HCT116 (cell line): ENCODE data around the gene ITIH6. TPM values are rescaled to one million over a fixed set of nuclear protein-coding genes. Genes with fewer than 3 reads are reported as not detected.

Experiments used
- ATAC-seq: fragments of 200-7000 bp; cut with Tn5 transposase; 2 replicates; pipeline ENCODE4 v1.9.1; 2020; ENCODE audit warnings: mild to moderate bottlenecking, moderate library complexity
- BruUV-seq: library from RNA; stranded (reverse); fragments of 400-500 nt; replicated peaks from 2 replicates; lab custom pipeline; 2021; lab: Mats Ljungman, UMichigan
- CTCF ChIA-PET: fragments of 300-600 bp; sonication (Branson Sonifier 250); formaldehyde crosslinking; loops from one replicate; lab custom pipeline; 2021; ENCODE audit warnings: antibody characterized with exemption; lab: Charles Lee
- POLR2A ChIA-PET: fragments of 300-600, 350-600 bp; sonication (Branson Sonifier 250); formaldehyde crosslinking; loops from one replicate; lab custom pipeline; 2021; ENCODE audit warnings: antibody characterized with exemption; lab: Charles Lee
- RAD21 ChIA-PET, 2 experiments: fragments of 300-600 bp; sonication (Branson Sonifier 250); formaldehyde crosslinking; loops; one replicate each; lab custom pipeline; 2023; ENCODE audit warnings: low total read pairs in 2 of 2; ENCODE audit not compliant: uncharacterized antibody in 2 of 2, unreplicated experiment in 2 of 2, low non-redundant PET in 1 of 2; lab: Charles Lee
- DNase-seq: peaks from one replicate; pipeline ENCODE4 v3.0.0-alpha.2; 2010; ENCODE audit warnings: low read depth, low spot score
- H2AFZ ChIP-seq: fragments of 200-600 bp; shearing (Covaris generic), sonication (generic); 2 replicates; pipeline ENCODE4 v1.6.1; 2017; ENCODE audit warnings: low read depth, mixed run types, mixed read lengths, antibody characterized with exemption, low read length; ENCODE audit not compliant: poor library complexity, severe bottlenecking
- H3K27ac ChIP-seq: 2 replicates; pipeline ENCODE4 v1.5.1; 2012; ENCODE audit warnings: low read depth, low read length
- H3K27me3 ChIP-seq: fragments of 200-600 bp; sonication (generic); 2 replicates; pipeline ENCODE4 v1.6.1; 2016; ENCODE audit warnings: mixed run types, low read length, mixed read lengths; ENCODE audit not compliant: insufficient read depth
- H3K36me3 ChIP-seq, 2 experiments: fragments of 200-500 bp in 1 of 2; fragments of 200-600 bp in 1 of 2; sonication (Bioruptor generic) in 1 of 2; sonication (generic) in 1 of 2; 2 replicates each; pipeline versions ENCODE4 v1.5.1 to v1.6.1; 2014 to 2016; ENCODE audit warnings: low read length in 2 of 2, inconsistent platforms in 1 of 2, mixed read lengths in 1 of 2, mixed run types in 1 of 2; ENCODE audit not compliant: insufficient read depth in 2 of 2, control insufficient read depth in 1 of 2
- H3K4me1 ChIP-seq, 2 experiments: fragments of 200-600 bp in 1 of 2; sonication (generic) in 1 of 2; 2 replicates each; pipeline versions ENCODE4 v1.5.1 to v1.6.1; 2012 to 2017; ENCODE audit warnings: low read length in 2 of 2, inconsistent platforms in 1 of 2, mild to moderate bottlenecking in 1 of 2, mixed read lengths in 1 of 2, mixed run types in 1 of 2, moderate library complexity in 1 of 2; ENCODE audit not compliant: insufficient read depth in 2 of 2, control insufficient read depth in 1 of 2
- H3K4me2 ChIP-seq: fragments of 200-600 bp; sonication (generic); 2 replicates; pipeline ENCODE4 v1.6.1; 2017; ENCODE audit warnings: mixed run types, low read length, mixed read lengths
- H3K4me3 ChIP-seq, 2 experiments: fragments of 200-600 bp in 1 of 2; sonication (generic) in 1 of 2; replicated peaks in 1 of 2; 2 replicates each; pipeline ENCODE4 v1.5.1; 2011 to 2016; ENCODE audit warnings: low read length in 2 of 2, control low read depth in 1 of 2, low read depth in 1 of 2, mild to moderate bottlenecking in 1 of 2, mixed read lengths in 1 of 2, mixed run types in 1 of 2
- H3K79me2 ChIP-seq: fragments of 200-600 bp; sonication (generic); 2 replicates; pipeline ENCODE4 v1.6.1; 2017; ENCODE audit warnings: mild to moderate bottlenecking, mixed run types, low read length, moderate library complexity, mixed read lengths; ENCODE audit not compliant: insufficient read depth
- H3K9ac ChIP-seq: fragments of 200-600 bp; sonication (generic); 2 replicates; pipeline ENCODE4 v1.6.1; 2016; ENCODE audit warnings: low read length, mixed read lengths
- H3K9me2 ChIP-seq: fragments of 200-600 bp; sonication (generic), shearing (Covaris generic); 2 replicates; pipeline ENCODE4 v1.6.1; 2017; ENCODE audit warnings: mixed run types, mild to moderate bottlenecking, moderate library complexity; ENCODE audit not compliant: insufficient read depth
- H3K9me3 ChIP-seq, 2 experiments: fragments of 200-500 bp in 1 of 2; fragments of 200-600 bp in 1 of 2; sonication (Bioruptor generic) in 1 of 2; sonication (generic) in 1 of 2; 2 replicates each; pipeline ENCODE4 v1.6.1; 2014 to 2017; ENCODE audit warnings: low read length in 2 of 2, mixed read lengths in 2 of 2, inconsistent platforms in 1 of 2, low read depth in 1 of 2, mild to moderate bottlenecking in 1 of 2, mixed run types in 1 of 2, moderate library complexity in 1 of 2; ENCODE audit not compliant: control insufficient read depth in 1 of 2, insufficient read depth in 1 of 2
- H4K20me1 ChIP-seq: fragments of 200-600 bp; sonication (generic), shearing (Covaris generic); 2 replicates; pipeline ENCODE4 v1.6.1; 2017; ENCODE audit warnings: mixed run types, mild to moderate bottlenecking, moderate library complexity; ENCODE audit not compliant: insufficient read depth
- JUND ChIP-seq: IDR thresholded peaks from 2 replicates; pipeline ENCODE4 v1.6.1; 2012
- SP1 ChIP-seq: IDR thresholded peaks from 2 replicates; pipeline ENCODE4 v1.6.1; 2012; ENCODE audit warnings: low read depth
- TCF7L2 ChIP-seq: IDR thresholded peaks from 2 replicates; pipeline ENCODE4 v1.7.0; 2011; ENCODE audit warnings: borderline replicate concordance, inconsistent platforms; ENCODE audit not compliant: insufficient read depth, insufficient read length; ENCODE audit errors: extremely low read depth
- ZFX ChIP-seq: fragments of 450-650 bp; IDR thresholded peaks from 2 replicates; pipeline ENCODE4 v1.6.1; 2017
- intact Hi-C: fragments of 100-400 bp; cut with micrococcal nuclease; formaldehyde crosslinking; loops from 2 replicates; pipeline ENCODE4 v1.10.0; 2022
- total RNA-seq: library from RNA; stranded (reverse); gene quantifications from one replicate; pipeline ENCODE4 v1.2.1, GENCODE V29; 2021; ENCODE audit not compliant: unreplicated experiment

Gene ITIH6
- total RNA-seq, 1 experiment from 2014 or later, result not detected

DNA sequence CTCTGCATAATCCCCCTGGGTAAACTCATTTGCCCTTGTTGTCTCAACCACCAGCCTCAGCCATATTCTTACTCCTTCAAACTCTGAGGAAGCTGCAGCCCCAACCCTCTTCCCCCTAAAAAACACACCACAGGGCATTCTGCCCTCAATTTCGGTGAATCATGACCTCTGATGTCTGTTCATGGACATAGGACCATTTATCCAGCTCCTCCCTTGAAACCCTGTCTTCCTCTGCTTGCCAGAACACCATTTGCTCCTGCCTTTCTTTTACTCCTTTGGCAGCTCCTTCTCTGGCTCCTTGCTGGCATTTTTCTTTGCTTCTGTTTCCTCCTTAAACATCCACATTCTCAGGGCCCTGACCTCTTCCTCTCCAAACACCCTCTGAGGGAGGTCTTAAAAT is 87.1 kb downstream of the ITIH6 start:
- no peak for ATAC-seq
- RAD21 ChIA-PET, result no interaction called here
- intact Hi-C loops, result no loop called here

DNA sequence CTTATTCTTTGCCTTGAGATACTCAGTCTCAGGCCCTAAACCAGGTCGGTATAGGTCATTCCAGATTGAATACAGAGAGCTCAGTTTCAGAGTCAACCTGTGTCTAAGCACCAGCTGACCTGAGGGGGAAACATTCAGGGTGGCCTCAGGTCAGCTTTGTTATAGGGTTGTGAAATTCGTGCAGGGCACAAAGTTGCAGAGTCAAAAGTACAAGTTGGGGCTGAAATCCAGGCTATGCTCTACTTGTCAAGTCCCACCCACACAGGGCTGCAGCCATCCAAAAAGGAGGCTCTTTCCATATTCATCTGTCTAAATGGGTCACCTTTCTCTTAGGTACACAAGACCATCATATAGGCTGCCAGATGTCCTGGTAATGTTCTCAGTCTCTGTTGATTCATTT is 89.7 kb downstream of the ITIH6 start:
- Histone ChIP-seq H3K4me3 (no peak overlapping the region), H3K4me2 (no peak overlapping the region), H3K9ac (no peak overlapping the region), H3K9me2 (no peaks in the 10 kb centered on the region), H3K27ac (no peak overlapping the region), H3K79me2 (no peaks in the 10 kb centered on the region), H2AFZ (no peak overlapping the region), H3K36me3 (no peaks in the 10 kb centered on the region), H3K4me1 (no peaks in the 10 kb centered on the region), H3K9me3 (no peaks in the 10 kb centered on the region), H4K20me1 (no peaks in the 10 kb centered on the region), H3K27me3 (no peaks in the 10 kb centered on the region)
- intact Hi-C loops, result no loop called here
- POLR2A ChIA-PET, result no interaction called here
- DNase-seq (no peak), ATAC-seq (no peak)
- no TSS peak for BruUV-seq
- CTCF ChIA-PET, result no interaction called here
- TF ChIP-seq ZFX, result no peak
- RAD21 ChIA-PET, result no interaction called here

More for the DNA sequence above, 87.1 kb downstream of the ITIH6 start:
- no peak overlapping the region for H3K4me2 ChIP-seq
- ChIA-PET POLR2A (no interaction called here), CTCF (no interaction called here)
- TF ChIP-seq ZFX (no peak), SP1 (no peak), JUND (no peak), TCF7L2 (no peak)
- no peak overlapping the region for H3K27ac ChIP-seq
- H3K79me2 ChIP-seq, result no peaks in the 10 kb centered on the region
- no peak overlapping the region for H3K4me3 ChIP-seq
- H3K27me3 ChIP-seq, result no peaks in the 10 kb centered on the region
- H3K9me2 ChIP-seq, result no peaks in the 10 kb centered on the region
- H4K20me1 ChIP-seq, result no peaks in the 10 kb centered on the region
- H2AFZ ChIP-seq, result no peak overlapping the region
- no TSS peak for BruUV-seq
- H3K9me3 ChIP-seq, result no peaks in the 10 kb centered on the region
- no peak overlapping the region for H3K9ac ChIP-seq
- DNase-seq, result no peak
- H3K36me3 ChIP-seq, result no peaks in the 10 kb centered on the region
- H3K4me1 ChIP-seq, result peaks cover 0 to 11% of the 10 kb centered on the region in 2 experiments; a peak in 3 of 4 replicates

Other genes starting within 250 kb of the ITIH6 start
- gene MAGED2, start 9.5 kb upstream of the ITIH6 start, total RNA-seq, result 32.4 TPM
- 0.25 TPM for gene TRO, start 122.6 kb upstream of the ITIH6 start, total RNA-seq
- 0.81 TPM for gene PFKFB1, start 195.9 kb upstream of the ITIH6 start, total RNA-seq
- 28.2 TPM for gene APEX2, start 202.1 kb upstream of the ITIH6 start, total RNA-seq
- gene ALAS2, start 232.7 kb upstream of the ITIH6 start, total RNA-seq, result not detected